ENCODE results near the gene ADCY7. TPM values are rescaled to one million over a fixed set of nuclear protein-coding genes. Genes with fewer than 3 reads are reported as not detected.

The ADCY7 gene
- total and polyA plus RNA-seq, 3 donors from 2014 or later = 5.9 to 9.4 (median 5.9) TPM

- Histone ChIP-seq H3K27me3 (no peaks in the 10 kb centered on the region), H3K27ac (no peak overlapping the region), H3K36me3 (ENCODE audit: low read depth, missing control alignments) (no peaks in the 10 kb centered on the region), H3K9me3 (no peaks in the 10 kb centered on the region), H3K4me3 (no peak overlapping the region), H3K4me1 (peaks cover 9% of the 10 kb centered on the region)
- no peak for DNase-seq
- 94 to 100% methylated on average over 1 of the region's 1 CpG for WGBS, 2 donors
- intact Hi-C loops (cut with DNase I; ENCODE audit: low total_unique reads) = no loop called here
- TF ChIP-seq CTCF (IDR thresholded peaks at IDR 0.05) = no peak
- no peak for TF ChIP-seq POLR2A (IDR thresholded peaks at IDR 0.05)
Measured at GRCh38 chr16:50256604-50257003, 9.7 kb upstream of the ADCY7 start.

DNA sequence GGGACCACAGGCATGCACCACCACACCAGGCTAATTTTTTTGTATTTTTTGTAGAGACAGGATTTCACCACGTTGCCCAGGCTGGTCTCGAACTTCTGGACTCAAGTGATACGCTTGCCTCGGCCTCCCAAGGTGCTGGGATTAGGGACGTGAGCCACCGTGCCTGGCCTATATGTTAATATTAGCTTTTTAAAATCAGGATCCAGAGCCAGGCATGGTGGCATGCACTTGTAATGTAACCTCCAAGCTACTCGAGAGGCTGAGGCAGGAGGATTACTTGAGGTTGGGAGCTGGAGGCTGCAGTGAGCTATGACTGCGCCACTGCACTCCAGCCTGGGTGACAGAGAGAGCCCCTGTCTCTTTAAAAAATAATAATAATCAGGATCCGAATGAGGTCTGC, 8.5 kb upstream of the ADCY7 start:
- intact Hi-C loops (cut with DNase I; ENCODE audit: low total_unique reads) = no loop called here

DNA sequence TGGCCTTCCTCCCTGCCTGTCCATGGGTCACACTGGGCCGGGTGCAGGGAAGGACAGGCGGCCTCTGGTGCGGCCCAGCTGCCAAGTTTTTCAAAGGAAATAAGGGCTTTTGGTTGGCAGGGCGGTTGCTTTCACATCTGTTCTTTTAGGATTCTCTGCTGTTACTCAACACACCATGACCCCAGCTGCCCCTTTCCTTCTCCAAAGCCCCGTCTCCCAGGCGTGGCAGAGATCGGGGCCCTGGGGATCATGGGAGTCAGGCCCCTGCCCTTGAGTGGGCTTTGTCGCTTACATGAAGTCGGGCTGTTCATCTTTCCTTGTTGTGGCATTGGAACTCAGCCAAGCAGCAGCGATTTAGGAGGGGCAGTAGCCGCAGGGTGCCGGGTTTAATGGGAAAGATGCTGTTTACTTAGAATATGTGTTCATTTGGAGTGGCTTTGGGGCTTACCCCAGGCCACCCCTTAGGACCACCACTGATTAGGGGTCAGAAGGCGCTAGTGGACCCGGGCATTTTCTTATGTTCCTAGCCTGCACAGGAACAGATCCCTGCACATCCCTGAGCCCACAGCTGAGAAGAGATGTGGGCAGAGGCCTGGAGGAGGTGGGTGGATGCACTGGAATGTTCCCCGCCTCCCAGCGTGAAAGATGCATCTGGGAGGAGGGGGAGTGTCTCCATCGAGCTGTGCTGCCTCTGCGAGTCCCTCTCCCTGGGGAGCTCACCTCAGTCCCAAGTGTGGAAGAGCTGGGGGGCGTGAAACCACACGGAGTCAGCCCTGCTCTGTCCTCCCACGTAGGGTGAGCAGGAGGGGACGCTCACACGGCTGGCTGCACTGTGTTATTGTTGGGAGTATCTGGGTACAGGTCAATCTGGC, 6.8 kb upstream of the ADCY7 start:
- WGBS, 2 donors = 33 to 47% methylated on average over 10 to 23 of the region's 23 CpGs
- intact Hi-C loops (cut with DNase I; ENCODE audit: low total_unique reads) = no loop called here
- H3K27me3 ChIP-seq = no peaks in the 10 kb centered on the region
- H3K4me1 ChIP-seq = peaks cover 9% of the 10 kb centered on the region
- no peaks in the 10 kb centered on the region for H3K9me3 ChIP-seq
- H3K4me3 ChIP-seq = no peak overlapping the region
- no peak overlapping the region for H3K27ac ChIP-seq
- DNase-seq = peak; percentile 36
- TF ChIP-seq POLR2A (IDR thresholded peaks at IDR 0.05) = no peak
- TF ChIP-seq CTCF (IDR thresholded peaks at IDR 0.05) = no peak
- no peaks in the 10 kb centered on the region for H3K36me3 ChIP-seq (ENCODE audit: low read depth, missing control alignments)

More for the DNA sequence above, 8.5 kb upstream of the ADCY7 start:
- TF ChIP-seq POLR2A (IDR thresholded peaks at IDR 0.05) (no peak), CTCF (IDR thresholded peaks at IDR 0.05) (no peak)
- Histone ChIP-seq H3K27me3 (no peaks in the 10 kb centered on the region), H3K4me1 (peaks cover 9% of the 10 kb centered on the region), H3K27ac (no peak overlapping the region), H3K9me3 (no peaks in the 10 kb centered on the region), H3K4me3 (no peak overlapping the region), H3K36me3 (ENCODE audit: low read depth, missing control alignments) (no peaks in the 10 kb centered on the region)
- DNase-seq = no peak
- WGBS, 2 donors = 92 to 97% methylated on average over 9 of the region's 9 CpGs

DNA sequence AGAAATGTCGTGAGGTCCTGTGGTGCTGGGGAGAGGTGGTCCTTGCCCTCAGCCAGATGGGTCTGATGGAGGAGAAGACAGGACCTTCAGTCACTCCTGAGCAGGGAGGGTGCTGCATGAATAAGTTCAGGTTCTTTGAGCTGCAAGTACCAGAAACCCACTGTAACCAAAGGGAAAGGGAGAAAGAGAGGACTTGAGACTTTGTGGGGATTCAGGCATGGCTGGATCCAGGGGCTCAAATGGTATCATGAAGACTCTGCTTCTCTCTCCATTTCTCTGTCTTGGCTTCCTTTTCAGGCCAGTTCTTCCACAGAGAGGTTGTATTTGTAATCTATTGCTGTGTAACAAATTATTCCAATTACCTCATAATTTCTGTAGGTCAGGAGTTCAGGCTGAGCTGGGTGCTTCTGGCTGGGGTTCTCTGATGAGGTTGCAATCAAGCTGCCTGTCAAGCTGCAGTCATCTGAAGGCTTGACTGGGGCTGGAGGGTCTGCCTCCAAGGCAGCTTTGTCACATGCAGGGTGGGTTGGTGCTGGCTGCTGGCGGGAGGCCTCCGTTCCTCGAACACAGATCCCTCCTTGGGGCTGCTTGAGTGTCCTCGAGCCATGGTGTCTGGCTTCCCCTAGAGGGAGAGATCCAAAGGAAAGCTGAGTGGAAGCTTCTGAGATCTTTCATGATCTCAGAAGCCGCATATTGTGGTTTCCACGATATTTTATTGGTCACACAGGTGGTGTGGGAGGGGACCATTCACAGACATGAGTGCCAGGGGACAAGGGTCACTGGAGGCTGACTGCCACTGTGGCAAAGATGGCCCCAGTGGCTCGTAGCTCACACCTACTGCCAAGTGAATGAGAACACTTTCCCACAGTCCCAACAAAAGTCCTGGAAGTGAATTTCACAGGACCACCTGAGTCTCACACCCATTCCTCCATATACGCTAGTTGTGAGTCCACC, 5.9 kb upstream of the ADCY7 start:
- intact Hi-C loops (cut with DNase I; ENCODE audit: low total_unique reads) = no loop called here
- no peak overlapping the region for H3K4me3 ChIP-seq
- no peak for DNase-seq
- H3K36me3 ChIP-seq (ENCODE audit: low read depth, missing control alignments) = no peaks in the 10 kb centered on the region
- H3K27me3 ChIP-seq = no peaks in the 10 kb centered on the region
- TF ChIP-seq POLR2A (IDR thresholded peaks at IDR 0.05) (no peak), CTCF (IDR thresholded peaks at IDR 0.05) (no peak)
- WGBS, 2 donors = 81 to 94% methylated on average over 5 to 9 of the region's 9 CpGs
- H3K4me1 ChIP-seq = peaks cover 9% of the 10 kb centered on the region
- H3K27ac ChIP-seq = no peak overlapping the region
- H3K9me3 ChIP-seq = no peaks in the 10 kb centered on the region
